K562 (cell line): ENCODE results near the gene KEL. TPM values are rescaled to one million over a fixed set of nuclear protein-coding genes. Genes with fewer than 3 reads are reported as not detected.

ENCODE experiments used
- ARID1B ChIP-seq: fragments of 450-650 bp; IDR thresholded peaks from 2 replicates; pipeline ENCODE4 v1.6.1; 2016; ENCODE audit warnings: antibody characterized with exemption, mild to moderate bottlenecking, inconsistent platforms
- CCNT2 ChIP-seq: IDR thresholded peaks from 2 replicates; pipeline ENCODE4 v1.6.1; 2011; ENCODE audit warnings: borderline replicate concordance, low read depth, mild to moderate bottlenecking, moderate library complexity, mixed read lengths, low read length; ENCODE audit not compliant: insufficient read length; ENCODE audit errors: extremely low read depth
- GATAD2A ChIP-seq: fragments of 450-650 bp; IDR thresholded peaks from 2 replicates; pipeline ENCODE4 v1.6.1; 2017
- HIVEP1 ChIP-seq: fragments of 250-450 bp; sonication (Bioruptor Pico); IDR thresholded peaks from 2 replicates; pipeline ENCODE4 v1.4.0; 2020; ENCODE audit warnings: mild to moderate bottlenecking
- JUND ChIP-seq, 2 experiments: IDR thresholded peaks; 2 replicates in 1 of 2; 3 replicates in 1 of 2; pipeline ENCODE4 v1.6.1; 2011; ENCODE audit warnings: borderline replicate concordance in 2 of 2, low read depth in 2 of 2, low read length in 2 of 2, improper control_type of control experiment in 1 of 2, missing biosample characterization in 1 of 2, missing genetic modification characterization in 1 of 2, missing genetic modification reagents in 1 of 2
- MAFK ChIP-seq: IDR thresholded peaks from 2 replicates; pipeline ENCODE4 v1.6.1; 2011; ENCODE audit warnings: low read length, improper control_type of control experiment
- MYNN ChIP-seq, 2 experiments: sonication (generic); formaldehyde crosslinking in 1 of 2; IDR thresholded peaks; 2 replicates each; pipeline versions ENCODE4 v1.5.0 to v1.6.1; 2016 to 2020; ENCODE audit warnings: antibody characterized with exemption in 1 of 2, missing genetic modification reagents in 1 of 2
- NFIC ChIP-seq: fragments of 450-650 bp; IDR thresholded peaks from 2 replicates; pipeline ENCODE4 v1.6.1; 2017; ENCODE audit warnings: mild to moderate bottlenecking, inconsistent platforms
- NFXL1 ChIP-seq: fragments of 450-650 bp; formaldehyde crosslinking; IDR thresholded peaks from 2 replicates; pipeline ENCODE4 v1.4.0; 2021; ENCODE audit warnings: mild to moderate bottlenecking
- RBM39 ChIP-seq: fragments of 200-400 bp; formaldehyde crosslinking; optimal IDR thresholded peaks from 2 replicates; pipeline ENCODE3; 2018; ENCODE audit warnings: low read depth, low read length
- SIN3B ChIP-seq: fragments of 450-650 bp; IDR thresholded peaks from 2 replicates; pipeline ENCODE4 v1.6.1; 2017; ENCODE audit warnings: low read depth, mild to moderate bottlenecking, moderate library complexity
- SMARCC2 ChIP-seq: fragments of 450-650 bp; IDR thresholded peaks from 2 replicates; pipeline ENCODE4 v1.6.1; 2017; ENCODE audit warnings: antibody characterized with exemption, moderate library complexity, mild to moderate bottlenecking, low read depth
- SP1 ChIP-seq: sonication (generic); formaldehyde crosslinking; IDR thresholded peaks from 2 replicates; pipeline ENCODE4 v1.8.1; 2022; ENCODE audit warnings: mild to moderate bottlenecking, missing genetic modification reagents
- TCFL5 ChIP-seq: fragments of 250-450 bp; sonication (Bioruptor Pico); conservative IDR thresholded peaks from 2 replicates; pipeline ENCODE4 v1.6.1; 2021; ENCODE audit warnings: mild to moderate bottlenecking, moderate library complexity, matching md5 sums
- ZNF143 ChIP-seq: sonication (generic); formaldehyde crosslinking; IDR thresholded peaks from 2 replicates; pipeline ENCODE4 v1.9.0; 2022; ENCODE audit warnings: mild to moderate bottlenecking, missing genetic modification reagents
- ZNF197 ChIP-seq: fragments of 200-800 bp; sonication (Bioruptor generic); IDR thresholded peaks from 2 replicates; pipeline ENCODE4 v1.6.1; 2016; ENCODE audit warnings: low read depth, missing genetic modification characterization, missing compliant biosample characterization
- ZNF212 ChIP-seq: fragments of 450-650 bp; formaldehyde crosslinking; IDR thresholded peaks from 2 replicates; pipeline ENCODE4 v1.4.0; 2020; ENCODE audit warnings: mild to moderate bottlenecking
- polyA plus RNA-seq, 8 experiments: library from polyadenylated mRNA; depleted of rRNA in 4 of 8; stranded (reverse) in 5 of 8; unstranded in 3 of 8; fragments of >200 nt; fragmentation: Nextera tagmentation in 2 of 8; fragmentation: Illumina TruSeq in 1 of 8; extraction: Ambion mirVana in 2 of 8; extraction: Trizol in 1 of 8; gene quantifications; 2 replicates each; pipeline versions ENCODE4 v1.2.1 to v1.2.3, GENCODE V29; 2011 to 2014; ENCODE audit warnings: inconsistent platforms in 1 of 8, missing spikeins in 1 of 8
- total RNA-seq, 7 experiments: library from RNA; depleted of rRNA in 6 of 7; stranded (reverse); fragments of >200 nt in 6 of 7; fragmentation: Illumina TruSeq in 2 of 7; extraction: Trizol in 2 of 7; gene quantifications; 2 replicates each; pipeline versions ENCODE4 v1.2.1 to v1.2.3, GENCODE V29; 2011 to 2021; ENCODE audit warnings: low replicate concordance in 1 of 7
- TF ChIP-seq, protein P1 (sequence below): sonication (generic); formaldehyde crosslinking; IDR thresholded peaks from 2 replicates; pipeline ENCODE4 v1.8.0; 2022; ENCODE audit warnings: mild to moderate bottlenecking, missing genetic modification reagents
- TF ChIP-seq, protein P2 (sequence below), 2 experiments: fragments of 450-650 bp; IDR thresholded peaks; 2 replicates each; pipeline ENCODE4 v1.6.1; 2016
- TF ChIP-seq, protein P3 (sequence below): fragments of 450-650 bp; IDR thresholded peaks from 2 replicates; pipeline ENCODE4 v1.6.1; 2016; ENCODE audit warnings: borderline replicate concordance
- TF ChIP-seq, protein P4 (sequence below), 2 experiments: fragments of 450-650 bp in 1 of 2; sonication (generic) in 1 of 2; formaldehyde crosslinking; conservative IDR thresholded peaks; 2 replicates each; pipeline versions ENCODE4 v1.4.0 to v1.8.1; 2020 to 2022; ENCODE audit warnings: mild to moderate bottlenecking in 1 of 2, missing genetic modification reagents in 1 of 2

KEL gene
- total and polyA plus RNA-seq, 9 of the 15 experiments (the other 6 are each of a cell fraction or from before 2014, with no cell fraction given), result 9.0 to 47.4 (median 22.2) TPM

DNA sequence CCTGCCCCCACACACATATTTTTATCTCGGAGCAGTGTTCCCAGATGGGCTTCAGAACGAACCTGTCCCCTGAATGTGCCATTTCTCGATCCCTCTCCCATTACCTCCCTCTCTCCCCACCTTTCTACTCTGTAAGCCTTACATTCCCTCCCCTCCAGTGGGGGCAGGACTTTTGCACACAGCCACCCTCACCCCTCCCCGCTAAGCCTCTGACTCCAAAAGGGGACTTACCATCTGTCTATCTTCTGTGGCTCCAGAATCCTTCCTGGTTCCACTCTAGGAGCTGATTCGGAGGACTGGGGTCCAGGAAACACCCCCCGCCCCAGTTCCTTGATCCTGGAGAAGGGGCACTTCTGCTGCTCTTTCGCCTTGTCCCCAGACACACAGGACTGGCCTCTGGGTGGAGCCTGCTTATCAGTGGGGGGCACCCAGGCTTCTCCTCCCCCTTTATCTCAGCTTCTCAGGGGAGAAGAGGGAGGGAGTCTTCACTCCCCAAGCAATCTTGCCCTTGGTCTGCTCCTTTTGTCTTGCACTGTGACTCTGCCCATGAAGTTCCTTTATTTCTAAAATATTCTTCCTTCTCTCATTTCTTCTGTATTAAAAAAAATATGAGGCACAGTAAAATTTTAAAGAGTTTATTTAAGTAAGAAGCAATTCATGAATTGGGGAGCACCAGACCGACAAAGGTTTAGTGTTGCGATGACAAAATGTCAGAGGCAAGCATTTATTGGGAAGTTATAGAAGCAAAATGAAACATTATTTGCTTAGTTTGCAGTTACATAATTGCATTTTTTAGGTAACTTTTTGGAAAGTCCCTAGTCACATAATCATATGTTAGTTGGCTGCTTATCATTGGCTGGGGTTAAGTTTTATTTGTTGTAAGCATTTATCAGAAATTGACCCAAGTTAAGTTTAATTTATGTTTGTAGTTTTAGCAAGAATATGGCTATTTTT, at the start of gene KEL (continued):
- TF ChIP-seq MYNN (IDR thresholded peaks at IDR 0.05) (peak; percentile 91), MYNN (CRISPR knock-in tag; IDR thresholded peaks at IDR 0.05) (no peak), NFXL1 (CRISPR knock-in tag) (no peak), SIN3B (no peak), NFIC (peak; percentile 81), CCNT2 (no peak), SMARCC2 (peak; percentile 85), SP1 (CRISPR knock-in tag) (peak; percentile 54), MAFK (peak; percentile 65), ZNF143 (CRISPR knock-in tag) (no peak), HIVEP1 (CRISPR knock-in tag) (0 out of 2 replicates have a peak, but pooled peaks have one; percentile 37), ARID1B (peak; percentile 97), JUND (IDR thresholded peaks at IDR 0.05; ENCODE audit: borderline replicate concordance, low read depth, low read length) (peak; percentile 83), JUND (tag; IDR thresholded peaks at IDR 0.05; ENCODE audit: borderline replicate concordance, low read depth, low read length) (peak; percentile 45; the same call in 2 of the 3 replicates), TCFL5 (CRISPR knock-in tag) (0 out of 2 replicates have a peak, but pooled peaks have one; percentile 29), ZNF212 (CRISPR knock-in tag) (no peak), RBM39 (no peak), ZNF197 (CRISPR knock-in tag) (no peak; the same call in 1 of the 2 replicates), GATAD2A (peak; percentile 78; the same call in 1 of the 2 replicates)
- TF ChIP-seq, protein P1, sequence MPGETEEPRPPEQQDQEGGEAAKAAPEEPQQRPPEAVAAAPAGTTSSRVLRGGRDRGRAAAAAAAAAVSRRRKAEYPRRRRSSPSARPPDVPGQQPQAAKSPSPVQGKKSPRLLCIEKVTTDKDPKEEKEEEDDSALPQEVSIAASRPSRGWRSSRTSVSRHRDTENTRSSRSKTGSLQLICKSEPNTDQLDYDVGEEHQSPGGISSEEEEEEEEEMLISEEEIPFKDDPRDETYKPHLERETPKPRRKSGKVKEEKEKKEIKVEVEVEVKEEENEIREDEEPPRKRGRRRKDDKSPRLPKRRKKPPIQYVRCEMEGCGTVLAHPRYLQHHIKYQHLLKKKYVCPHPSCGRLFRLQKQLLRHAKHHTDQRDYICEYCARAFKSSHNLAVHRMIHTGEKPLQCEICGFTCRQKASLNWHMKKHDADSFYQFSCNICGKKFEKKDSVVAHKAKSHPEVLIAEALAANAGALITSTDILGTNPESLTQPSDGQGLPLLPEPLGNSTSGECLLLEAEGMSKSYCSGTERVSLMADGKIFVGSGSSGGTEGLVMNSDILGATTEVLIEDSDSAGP, result peak; percentile 27; the same call in 1 of the 2 replicates
- TF ChIP-seq, protein P2, sequence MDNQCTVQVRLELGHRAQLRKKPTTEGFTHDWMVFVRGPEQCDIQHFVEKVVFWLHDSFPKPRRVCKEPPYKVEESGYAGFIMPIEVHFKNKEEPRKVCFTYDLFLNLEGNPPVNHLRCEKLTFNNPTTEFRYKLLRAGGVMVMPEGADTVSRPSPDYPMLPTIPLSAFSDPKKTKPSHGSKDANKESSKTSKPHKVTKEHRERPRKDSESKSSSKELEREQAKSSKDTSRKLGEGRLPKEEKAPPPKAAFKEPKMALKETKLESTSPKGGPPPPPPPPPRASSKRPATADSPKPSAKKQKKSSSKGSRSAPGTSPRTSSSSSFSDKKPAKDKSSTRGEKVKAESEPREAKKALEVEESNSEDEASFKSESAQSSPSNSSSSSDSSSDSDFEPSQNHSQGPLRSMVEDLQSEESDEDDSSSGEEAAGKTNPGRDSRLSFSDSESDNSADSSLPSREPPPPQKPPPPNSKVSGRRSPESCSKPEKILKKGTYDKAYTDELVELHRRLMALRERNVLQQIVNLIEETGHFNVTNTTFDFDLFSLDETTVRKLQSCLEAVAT (IDR thresholded peaks at IDR 0.05), result no peak; a peak in 1 of 4 replicates
- TF ChIP-seq, protein P3, sequence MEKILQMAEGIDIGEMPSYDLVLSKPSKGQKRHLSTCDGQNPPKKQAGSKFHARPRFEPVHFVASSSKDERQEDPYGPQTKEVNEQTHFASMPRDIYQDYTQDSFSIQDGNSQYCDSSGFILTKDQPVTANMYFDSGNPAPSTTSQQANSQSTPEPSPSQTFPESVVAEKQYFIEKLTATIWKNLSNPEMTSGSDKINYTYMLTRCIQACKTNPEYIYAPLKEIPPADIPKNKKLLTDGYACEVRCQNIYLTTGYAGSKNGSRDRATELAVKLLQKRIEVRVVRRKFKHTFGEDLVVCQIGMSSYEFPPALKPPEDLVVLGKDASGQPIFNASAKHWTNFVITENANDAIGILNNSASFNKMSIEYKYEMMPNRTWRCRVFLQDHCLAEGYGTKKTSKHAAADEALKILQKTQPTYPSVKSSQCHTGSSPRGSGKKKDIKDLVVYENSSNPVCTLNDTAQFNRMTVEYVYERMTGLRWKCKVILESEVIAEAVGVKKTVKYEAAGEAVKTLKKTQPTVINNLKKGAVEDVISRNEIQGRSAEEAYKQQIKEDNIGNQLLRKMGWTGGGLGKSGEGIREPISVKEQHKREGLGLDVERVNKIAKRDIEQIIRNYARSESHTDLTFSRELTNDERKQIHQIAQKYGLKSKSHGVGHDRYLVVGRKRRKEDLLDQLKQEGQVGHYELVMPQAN, result peak; percentile 18; the same call in 1 of the 2 replicates
- TF ChIP-seq, protein P4, sequence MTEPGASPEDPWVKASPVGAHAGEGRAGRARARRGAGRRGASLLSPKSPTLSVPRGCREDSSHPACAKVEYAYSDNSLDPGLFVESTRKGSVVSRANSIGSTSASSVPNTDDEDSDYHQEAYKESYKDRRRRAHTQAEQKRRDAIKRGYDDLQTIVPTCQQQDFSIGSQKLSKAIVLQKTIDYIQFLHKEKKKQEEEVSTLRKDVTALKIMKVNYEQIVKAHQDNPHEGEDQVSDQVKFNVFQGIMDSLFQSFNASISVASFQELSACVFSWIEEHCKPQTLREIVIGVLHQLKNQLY (CRISPR knock-in tag; conservative IDR thresholded peaks at IDR 0.05), result no peak
